HUDEP-2 (cell line): ENCODE results near the gene RBMS1.
"Not testable (repeated sequence)": the region's sequence is repeated elsewhere in the genome, so short reads cannot be mapped to it uniquely, and the experiment has no call there.

Source experiments
- DNase-seq, 76 experiments: peaks; one replicate each; lab custom pipeline; 2025; ENCODE audit not compliant: unreplicated experiment in 76 of 76; lab: John Stamatoyannopoulos, UW

Gene RBMS1

GRCh38 chr2:160505256-160505655, 11.6 kb upstream of the RBMS1 start:
- no peak for DNase-seq

GRCh38 chr2:160502478-160502877, 8.9 kb upstream of the RBMS1 start:
- no peak for DNase-seq

GRCh38 chr2:160501370-160501769, 7.8 kb upstream of the RBMS1 start:
- DNase-seq, result no peak

GRCh38 chr2:160499865-160500264, 6.3 kb upstream of the RBMS1 start:
- no peak for DNase-seq

GRCh38 chr2:160498137-160498536, 4.5 kb upstream of the RBMS1 start:
- no peak for DNase-seq

GRCh38 chr2:160494201-160494644, 616 bp upstream of the RBMS1 start:
- DNase-seq, result no peak

- peak in 1 of 76 experiments; percentile 1 for DNase-seq
Observed at GRCh38 chr2:160492401-160493226, 993 bp downstream of the RBMS1 start.

- no peak for DNase-seq
Observed at GRCh38 chr2:160491911-160492371, 1.7 kb downstream of the RBMS1 start.

- no peak for DNase-seq
Observed at GRCh38 chr2:160490733-160491685, 2.6 kb downstream of the RBMS1 start.

- no peak for DNase-seq
Observed at GRCh38 chr2:160489111-160489510, 4.5 kb downstream of the RBMS1 start.

- not testable (repeated sequence) for DNase-seq
Observed at GRCh38 chr2:160488289-160488688, 5.3 kb downstream of the RBMS1 start.

GRCh38 chr2:160486341-160486740, 7.3 kb downstream of the RBMS1 start:
- DNase-seq, result no peak

- no peak for DNase-seq
Observed at GRCh38 chr2:160484859-160485520, 8.6 kb downstream of the RBMS1 start.

- no peak for DNase-seq
Observed at GRCh38 chr2:160482673-160483072, 10.9 kb downstream of the RBMS1 start.

- no peak for DNase-seq
Observed at GRCh38 chr2:160479269-160479668, 14.3 kb downstream of the RBMS1 start.

- DNase-seq, result no peak
Observed at GRCh38 chr2:160478660-160479059, 14.9 kb downstream of the RBMS1 start.

GRCh38 chr2:160477032-160477431, 16.6 kb downstream of the RBMS1 start:
- DNase-seq, result no peak

GRCh38 chr2:160474891-160475787, 18.5 kb downstream of the RBMS1 start:
- DNase-seq, result no peak

- DNase-seq, result no peak
Observed at GRCh38 chr2:160474319-160474645, 19.3 kb downstream of the RBMS1 start.
